Osteoblast (primary cell): Measurements from ENCODE around the gene ARNT2. TPM values are rescaled to one million over a fixed set of nuclear protein-coding genes. Genes with fewer than 3 reads are reported as not detected.

ENCODE experiments used
- DNase-seq: peaks from one replicate; pipeline ENCODE4 v3.0.0; 2011; ENCODE audit warnings: low spot score, mixed read lengths; ENCODE audit not compliant: insufficient read length; ENCODE audit errors: missing footprints
- H2AFZ ChIP-seq: 2 replicates; pipeline ENCODE4 v1.6.0; 2011; ENCODE audit warnings: mild to moderate bottlenecking, low read length
- H3K27ac ChIP-seq: 2 replicates; pipeline ENCODE4 v1.5.1; 2011; ENCODE audit warnings: mild to moderate bottlenecking, low read depth, low read length, moderate library complexity
- H3K27me3 ChIP-seq: 2 replicates; pipeline ENCODE4 v1.6.0; 2012; ENCODE audit warnings: mild to moderate bottlenecking, control low read depth, inconsistent platforms, low read length, moderate library complexity; ENCODE audit not compliant: insufficient read depth
- H3K36me3 ChIP-seq: 2 replicates; pipeline ENCODE4 v1.5.1; 2011; ENCODE audit warnings: mild to moderate bottlenecking, low read length, control low read depth, moderate library complexity; ENCODE audit not compliant: insufficient read depth
- H3K4me1 ChIP-seq: 2 replicates; pipeline ENCODE4 v1.5.1; 2011; ENCODE audit warnings: mild to moderate bottlenecking, low read length, control low read depth, moderate library complexity; ENCODE audit not compliant: insufficient read depth
- H3K4me2 ChIP-seq: 2 replicates; pipeline ENCODE4 v1.6.0; 2011; ENCODE audit warnings: mild to moderate bottlenecking, low read length; ENCODE audit not compliant: insufficient read depth
- H3K4me3 ChIP-seq: fragments of 200-600 bp; sonication (generic); 3 replicates; pipeline ENCODE4 v1.5.1; 2012; ENCODE audit warnings: mild to moderate bottlenecking, low read length, inconsistent platforms; ENCODE audit not compliant: insufficient read depth
- H3K79me2 ChIP-seq: 2 replicates; pipeline ENCODE4 v1.6.0; 2012; ENCODE audit warnings: mild to moderate bottlenecking, low read length, control low read depth, inconsistent platforms; ENCODE audit not compliant: insufficient read depth
- H3K9me3 ChIP-seq: 2 replicates; pipeline ENCODE4 v1.5.1; 2011; ENCODE audit warnings: low read depth, low read length, control low read depth
- H4K20me1 ChIP-seq: 2 replicates; pipeline ENCODE4 v1.6.0; 2012; ENCODE audit warnings: mild to moderate bottlenecking, low read length, control low read depth; ENCODE audit not compliant: insufficient read depth
- total RNA-seq: library from RNA; depleted of rRNA; stranded (reverse); fragments of >200 nt; gene quantifications from 2 replicates; pipeline ENCODE4 v1.2.3, GENCODE V29; 2012
- TF ChIP-seq, protein P1 (sequence below): IDR thresholded peaks from 2 replicates; pipeline ENCODE4 v1.5.1; 2011; ENCODE audit warnings: mild to moderate bottlenecking, low read depth, low read length, moderate library complexity; ENCODE audit errors: extremely low read depth

Gene ARNT2
- total RNA-seq, 1 donor = 30.0 TPM

DNA sequence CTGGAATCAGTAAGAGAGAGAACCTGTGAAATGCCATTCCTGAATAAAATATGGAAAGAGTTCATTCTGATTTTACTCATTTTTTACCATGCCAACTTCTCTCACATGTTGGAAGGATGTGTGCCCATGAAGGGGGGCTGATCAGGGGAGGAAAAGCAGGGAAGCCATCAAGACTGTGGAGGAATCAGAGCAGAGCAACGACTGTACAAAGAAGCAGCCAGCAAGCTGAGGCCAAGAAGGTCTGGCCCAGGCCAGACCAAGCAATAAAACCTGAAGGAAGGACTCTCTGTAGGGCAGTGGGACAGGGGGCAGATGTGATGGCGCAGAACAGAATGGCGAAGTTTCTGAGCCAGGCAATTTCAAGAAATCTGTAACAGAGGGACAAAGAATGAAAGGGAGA, 24.0 kb upstream of the ARNT2 start:
- Histone ChIP-seq H3K27me3 (peaks cover 45% of the 10 kb centered on the region), H3K36me3 (no peaks in the 10 kb centered on the region), H3K4me2 (no peak overlapping the region), H3K4me3 (no peak overlapping the region), H3K4me1 (no peaks in the 10 kb centered on the region), H2AFZ (no peak overlapping the region), H4K20me1 (no peaks in the 10 kb centered on the region), H3K27ac (no peak overlapping the region), H3K9me3 (no peaks in the 10 kb centered on the region), H3K79me2 (no peaks in the 10 kb centered on the region)
- TF ChIP-seq, protein P1, sequence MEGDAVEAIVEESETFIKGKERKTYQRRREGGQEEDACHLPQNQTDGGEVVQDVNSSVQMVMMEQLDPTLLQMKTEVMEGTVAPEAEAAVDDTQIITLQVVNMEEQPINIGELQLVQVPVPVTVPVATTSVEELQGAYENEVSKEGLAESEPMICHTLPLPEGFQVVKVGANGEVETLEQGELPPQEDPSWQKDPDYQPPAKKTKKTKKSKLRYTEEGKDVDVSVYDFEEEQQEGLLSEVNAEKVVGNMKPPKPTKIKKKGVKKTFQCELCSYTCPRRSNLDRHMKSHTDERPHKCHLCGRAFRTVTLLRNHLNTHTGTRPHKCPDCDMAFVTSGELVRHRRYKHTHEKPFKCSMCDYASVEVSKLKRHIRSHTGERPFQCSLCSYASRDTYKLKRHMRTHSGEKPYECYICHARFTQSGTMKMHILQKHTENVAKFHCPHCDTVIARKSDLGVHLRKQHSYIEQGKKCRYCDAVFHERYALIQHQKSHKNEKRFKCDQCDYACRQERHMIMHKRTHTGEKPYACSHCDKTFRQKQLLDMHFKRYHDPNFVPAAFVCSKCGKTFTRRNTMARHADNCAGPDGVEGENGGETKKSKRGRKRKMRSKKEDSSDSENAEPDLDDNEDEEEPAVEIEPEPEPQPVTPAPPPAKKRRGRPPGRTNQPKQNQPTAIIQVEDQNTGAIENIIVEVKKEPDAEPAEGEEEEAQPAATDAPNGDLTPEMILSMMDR = no peak
- DNase-seq = no peak

DNA sequence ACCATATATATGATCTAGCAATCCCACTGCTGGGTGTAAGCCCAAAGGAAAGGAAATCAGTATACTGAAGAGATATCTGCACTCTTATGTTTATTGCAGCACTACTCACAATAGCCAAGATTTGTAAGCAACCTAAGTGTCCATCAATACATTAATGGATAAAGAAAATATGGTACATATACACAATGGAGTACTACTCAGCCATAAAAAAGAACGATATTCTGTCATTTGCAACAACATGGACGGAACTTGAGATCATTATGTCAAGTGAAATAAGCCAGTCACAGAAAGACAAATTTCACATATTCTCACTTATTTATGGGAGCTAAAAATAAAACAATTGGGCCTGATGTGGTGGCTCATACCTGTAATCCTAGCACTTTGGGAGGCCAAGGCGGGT, 21.9 kb upstream of the ARNT2 start:
- TF ChIP-seq, protein P1 = no peak
- Histone ChIP-seq H3K27ac (no peak overlapping the region), H3K4me1 (no peaks in the 10 kb centered on the region), H3K36me3 (no peaks in the 10 kb centered on the region), H4K20me1 (no peaks in the 10 kb centered on the region), H3K4me3 (no peak overlapping the region), H3K4me2 (no peak overlapping the region), H3K27me3 (peaks cover 36% of the 10 kb centered on the region), H2AFZ (no peak overlapping the region), H3K79me2 (no peaks in the 10 kb centered on the region), H3K9me3 (no peaks in the 10 kb centered on the region)
- DNase-seq = no peak

DNA sequence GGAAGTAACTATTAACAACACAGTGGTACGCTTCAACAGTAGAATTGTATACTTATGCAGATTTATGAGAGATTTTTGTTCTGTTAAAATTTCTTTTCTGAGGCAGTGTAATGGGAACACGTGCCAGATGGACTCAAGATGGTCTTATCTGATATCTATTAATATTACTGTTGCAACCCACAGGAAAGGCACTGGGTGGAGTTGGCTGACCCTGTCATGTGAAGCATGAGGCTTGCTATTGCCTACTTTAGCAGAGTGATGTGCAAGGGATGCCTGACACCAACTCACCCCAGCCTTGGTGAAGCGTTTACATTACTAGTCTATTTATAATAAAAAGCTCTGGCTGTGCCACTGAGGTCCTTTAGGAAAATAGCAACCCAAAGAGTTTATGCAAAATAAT, 19.8 kb upstream of the ARNT2 start:
- TF ChIP-seq, protein P1 = no peak
- no peaks in the 10 kb centered on the region for H3K79me2 ChIP-seq
- no peak for DNase-seq
- no peaks in the 10 kb centered on the region for H3K9me3 ChIP-seq
- H3K27me3 ChIP-seq = peaks cover 28% of the 10 kb centered on the region
- H2AFZ ChIP-seq = no peak overlapping the region
- no peaks in the 10 kb centered on the region for H3K36me3 ChIP-seq
- H3K27ac ChIP-seq = no peak overlapping the region
- H3K4me1 ChIP-seq = no peaks in the 10 kb centered on the region
- no peaks in the 10 kb centered on the region for H4K20me1 ChIP-seq
- H3K4me2 ChIP-seq = no peak overlapping the region
- H3K4me3 ChIP-seq = no peak overlapping the region

DNA sequence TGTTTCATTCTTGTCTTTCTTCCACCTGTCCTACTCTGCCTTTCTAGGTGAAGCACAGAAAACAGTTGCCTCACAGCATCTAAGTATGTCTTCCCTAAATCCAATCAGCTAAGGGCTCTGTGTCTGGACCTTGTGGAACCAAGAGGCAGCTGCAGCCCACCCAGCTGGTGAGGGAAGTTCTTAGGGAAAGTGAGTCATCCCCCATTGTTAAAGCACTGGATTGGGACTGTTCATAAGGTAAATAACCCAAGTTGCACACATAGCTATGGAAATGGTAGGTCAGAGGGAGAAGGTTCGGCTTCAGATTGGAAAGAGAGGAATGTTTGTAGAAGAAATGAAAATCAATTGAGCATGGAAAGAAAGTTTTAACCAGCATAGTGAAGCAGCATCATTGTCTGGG, 18.0 kb upstream of the ARNT2 start:
- Histone ChIP-seq H3K27ac (no peak overlapping the region), H3K27me3 (peaks cover 16% of the 10 kb centered on the region), H3K36me3 (no peaks in the 10 kb centered on the region), H2AFZ (no peak overlapping the region), H3K4me2 (no peak overlapping the region), H3K4me1 (no peaks in the 10 kb centered on the region), H4K20me1 (no peaks in the 10 kb centered on the region), H3K79me2 (no peaks in the 10 kb centered on the region), H3K4me3 (no peak overlapping the region), H3K9me3 (no peaks in the 10 kb centered on the region)
- TF ChIP-seq, protein P1 = no peak
- DNase-seq = no peak
